GM18499 (cell line): Measurements from ENCODE around the gene SYCP3.
"Not testable (repeated sequence)": the region's sequence is repeated elsewhere in the genome, so short reads cannot be mapped to it uniquely, and the experiment has no call there.

Experiments
- ATAC-seq: cut with Tn5 transposase; IDR thresholded peaks from one replicate; pipeline ENCODE4 v1.9.1; 2021; ENCODE audit warnings: moderate number of reproducible peaks; ENCODE audit not compliant: insufficient read depth, unreplicated experiment

SYCP3 gene

GRCh38 chr12:101686176-101686575 lies 53.1 kb downstream of the SYCP3 start:
- ATAC-seq: no peak

- ATAC-seq: no peak
These were observed 54.2 kb downstream of the SYCP3 start for GRCh38 chr12:101685092-101685491.

GRCh38 chr12:101681627-101682026 lies 57.6 kb downstream of the SYCP3 start:
- not testable (repeated sequence) for ATAC-seq

- no peak for ATAC-seq
These were observed 58.6 kb downstream of the SYCP3 start for GRCh38 chr12:101680647-101681046.

- no peak for ATAC-seq
These were observed 59.0 kb downstream of the SYCP3 start for GRCh38 chr12:101680240-101680639.
